ENCODE measurements around the gene SOX15. TPM values are rescaled to one million over a fixed set of nuclear protein-coding genes. Genes with fewer than 3 reads are reported as not detected.

Gene SOX15
- polyA plus RNA-seq, 4 donors = 3.3 to 4.3 (median 4.0) TPM

DNA sequence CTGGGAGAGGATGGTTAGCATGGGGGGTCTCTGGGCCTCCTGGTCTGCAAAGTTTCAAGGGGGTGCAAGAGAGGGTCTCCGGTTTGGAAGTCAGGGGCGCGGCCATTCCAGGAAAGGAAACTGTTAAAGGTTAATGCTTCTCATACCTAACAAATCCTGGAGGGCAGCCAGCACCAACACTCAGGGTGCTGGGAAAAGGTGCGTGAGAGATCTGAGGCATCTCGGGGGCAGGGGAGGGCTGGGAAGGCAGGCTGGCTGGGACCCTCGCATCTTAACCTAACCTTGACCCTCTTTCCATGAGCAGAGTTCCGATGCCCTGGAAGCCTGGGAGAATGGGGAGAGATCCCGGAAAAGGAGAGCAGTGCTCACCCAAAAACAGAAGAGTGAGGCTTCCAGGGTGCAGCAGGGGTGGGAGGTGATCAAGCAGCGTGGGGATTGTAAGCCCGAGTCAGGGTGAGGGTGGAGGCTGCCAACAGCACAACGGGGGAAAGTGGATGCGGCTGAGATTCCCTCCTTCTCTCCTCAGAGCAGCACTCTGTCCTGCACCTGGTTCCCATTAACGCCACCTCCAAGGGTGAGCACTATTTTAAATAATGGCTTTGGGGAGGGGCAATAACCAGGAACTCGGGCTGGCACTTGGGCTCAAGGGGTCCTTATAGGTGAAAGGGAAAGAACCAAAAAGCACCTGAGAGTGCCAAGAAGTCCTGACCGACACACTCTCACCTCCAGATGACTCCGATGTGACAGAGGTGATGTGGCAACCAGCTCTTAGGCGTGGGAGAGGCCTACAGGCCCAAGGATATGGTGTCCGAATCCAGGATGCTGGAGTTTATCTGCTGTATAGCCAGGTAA, 30.3 kb downstream of the SOX15 start:
- no peak for DNase-seq (ENCODE audit: low read depth in 4 of 4, low spot score in 3 of 4)

DNA sequence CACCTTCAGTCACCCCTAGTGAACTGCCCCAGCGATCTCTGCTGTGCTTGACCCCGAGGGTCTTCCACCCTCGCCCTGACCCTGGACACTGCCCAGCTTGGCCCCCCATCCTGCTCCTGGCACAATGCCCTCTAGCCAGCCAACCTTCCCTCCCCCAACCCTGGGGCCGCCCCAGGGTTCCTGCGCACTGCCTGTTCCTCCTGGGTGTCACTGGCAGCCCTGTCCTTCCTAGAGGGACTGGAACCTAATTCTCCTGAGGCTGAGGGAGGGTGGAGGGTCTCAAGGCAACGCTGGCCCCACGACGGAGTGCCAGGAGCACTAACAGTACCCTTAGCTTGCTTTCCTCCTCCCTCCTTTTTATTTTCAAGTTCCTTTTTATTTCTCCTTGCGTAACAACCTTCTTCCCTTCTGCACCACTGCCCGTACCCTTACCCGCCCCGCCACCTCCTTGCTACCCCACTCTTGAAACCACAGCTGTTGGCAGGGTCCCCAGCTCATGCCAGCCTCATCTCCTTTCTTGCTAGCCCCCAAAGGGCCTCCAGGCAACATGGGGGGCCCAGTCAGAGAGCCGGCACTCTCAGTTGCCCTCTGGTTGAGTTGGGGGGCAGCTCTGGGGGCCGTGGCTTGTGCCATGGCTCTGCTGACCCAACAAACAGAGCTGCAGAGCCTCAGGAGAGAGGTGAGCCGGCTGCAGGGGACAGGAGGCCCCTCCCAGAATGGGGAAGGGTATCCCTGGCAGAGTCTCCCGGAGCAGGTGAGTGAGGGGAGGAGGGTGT, 31.2 kb downstream of the SOX15 start, which contains the start of gene TNFSF13:
TNFSF13 (plus strand) TSS at position 207 of the 776 bp plus-strand sequence; CDS start at position 497, 290 bp downstream.
- no peak for DNase-seq (ENCODE audit: low read depth in 4 of 4, low spot score in 3 of 4)

DNA sequence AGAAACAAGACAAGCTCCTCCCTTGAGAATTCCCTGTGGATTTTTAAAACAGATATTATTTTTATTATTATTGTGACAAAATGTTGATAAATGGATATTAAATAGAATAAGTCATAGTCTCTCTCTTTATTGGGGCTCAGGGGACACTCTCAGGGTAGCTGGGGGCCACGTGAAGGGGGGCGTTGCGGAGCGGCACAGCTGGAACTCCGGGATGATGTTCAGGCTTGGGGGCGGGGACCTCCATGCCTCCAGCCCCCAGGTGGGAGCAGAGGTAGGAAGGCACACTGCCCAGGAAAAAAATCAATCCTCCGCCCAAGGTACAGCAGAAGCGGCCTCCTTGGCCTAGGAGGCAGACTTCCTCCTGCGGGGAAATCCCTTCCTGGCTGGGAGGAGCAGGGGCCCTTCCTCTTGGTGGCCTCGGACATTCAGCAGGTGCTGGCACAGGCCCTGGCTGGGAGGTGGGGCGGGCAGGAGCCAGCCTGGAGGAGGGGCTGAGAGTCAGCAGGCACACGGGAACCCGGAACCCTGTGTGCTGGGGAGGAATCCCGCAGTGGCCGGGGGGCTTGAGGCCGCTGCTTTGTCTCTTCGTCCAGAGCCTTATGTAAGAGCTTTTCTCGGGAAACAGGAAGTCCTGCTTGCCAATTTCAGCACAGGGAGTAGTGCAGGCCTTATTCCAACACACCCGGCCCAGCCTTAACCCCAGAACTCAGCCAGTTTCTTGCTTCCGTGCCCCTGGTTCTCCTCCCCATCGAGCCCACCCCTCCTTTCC, 31.9 kb downstream of the SOX15 start:
- no peak for DNase-seq (ENCODE audit: low read depth in 4 of 4, low spot score in 3 of 4)

GRCh38 chr17:7557147-7557764, 32.6 kb downstream of the SOX15 start:
- DNase-seq (ENCODE audit: low read depth in 4 of 4, low spot score in 3 of 4) = no peak

- no peak for DNase-seq (ENCODE audit: low read depth in 4 of 4, low spot score in 3 of 4)
Measured at GRCh38 chr17:7556627-7557026, 33.3 kb downstream of the SOX15 start.

DNA sequence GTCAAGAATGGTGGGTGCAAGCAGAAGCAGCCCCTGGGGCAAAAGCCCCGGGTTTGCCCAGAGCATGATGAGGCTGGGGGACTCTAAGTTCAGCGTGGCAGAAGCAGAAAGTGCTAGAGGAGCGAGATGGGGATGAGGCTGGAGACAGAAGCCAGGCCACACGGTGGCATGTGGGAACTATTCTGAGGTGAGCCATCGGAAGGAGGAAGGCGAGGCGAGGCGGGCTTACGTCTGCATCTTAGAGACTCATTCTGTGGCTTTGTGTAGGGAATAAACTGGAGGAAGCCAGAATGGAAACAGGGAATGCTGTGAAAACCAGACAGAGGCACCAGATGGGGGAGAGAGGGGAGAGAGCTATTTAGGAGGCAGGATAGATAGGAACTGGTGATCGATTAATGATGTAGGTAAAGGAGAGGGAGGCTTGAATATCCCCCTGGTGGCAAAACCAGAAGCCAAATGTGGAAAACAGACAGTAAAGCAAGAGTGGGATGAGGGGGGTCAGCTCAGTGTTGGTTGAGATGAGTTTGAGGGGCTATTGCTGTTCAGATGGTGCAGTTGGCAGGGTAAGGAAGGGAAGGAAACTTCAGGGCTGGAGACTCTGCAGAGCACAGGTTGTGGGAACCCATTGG, 34.5 kb downstream of the SOX15 start:
- no peak for DNase-seq (ENCODE audit: low read depth in 4 of 4, low spot score in 3 of 4)

DNA sequence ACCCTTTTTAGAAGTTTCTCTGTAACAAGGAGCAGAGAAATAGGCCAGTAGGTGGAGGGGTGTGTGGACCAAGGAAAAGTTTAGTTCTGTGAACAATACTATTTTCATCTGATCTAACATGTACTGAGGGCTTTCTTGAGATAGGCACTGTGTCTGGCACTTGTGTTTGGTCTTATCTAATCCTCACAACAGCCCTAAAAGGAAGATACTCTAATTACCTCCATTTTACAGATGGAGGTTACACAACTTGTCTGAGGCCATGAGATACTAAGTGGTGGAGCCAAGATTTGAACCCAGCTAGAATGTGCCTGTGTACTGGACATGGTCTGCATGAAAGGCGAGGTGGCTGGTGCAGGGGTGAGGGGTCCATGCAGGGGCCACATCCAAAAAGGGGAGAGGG, 36.5 kb downstream of the SOX15 start:
- no peak for DNase-seq (ENCODE audit: low read depth in 4 of 4, low spot score in 3 of 4)

- no peak for DNase-seq (ENCODE audit: low read depth in 4 of 4, low spot score in 3 of 4)
Measured at GRCh38 chr17:7552621-7553051, 37.3 kb downstream of the SOX15 start.

DNA sequence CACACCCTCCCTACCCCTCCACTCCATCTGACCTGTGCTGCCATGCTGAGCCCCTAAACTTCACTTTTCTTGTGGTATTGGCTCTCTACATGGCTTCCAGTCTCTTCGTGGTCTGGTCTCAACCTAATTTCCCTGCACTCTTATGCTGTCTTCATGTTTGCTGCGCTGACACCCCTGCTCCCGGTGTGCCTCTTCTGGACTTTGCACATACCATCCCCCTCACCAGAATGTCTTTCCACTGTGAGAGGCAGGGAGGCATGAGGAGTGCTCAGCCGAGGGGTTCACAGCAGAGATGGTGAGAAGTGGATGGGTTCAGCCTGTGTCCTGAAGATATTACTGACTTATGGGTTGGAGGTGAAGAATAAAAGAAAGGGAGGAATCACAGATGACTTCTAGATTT, 38.5 kb downstream of the SOX15 start:
- no peak for DNase-seq (ENCODE audit: low read depth in 4 of 4, low spot score in 3 of 4)

DNA sequence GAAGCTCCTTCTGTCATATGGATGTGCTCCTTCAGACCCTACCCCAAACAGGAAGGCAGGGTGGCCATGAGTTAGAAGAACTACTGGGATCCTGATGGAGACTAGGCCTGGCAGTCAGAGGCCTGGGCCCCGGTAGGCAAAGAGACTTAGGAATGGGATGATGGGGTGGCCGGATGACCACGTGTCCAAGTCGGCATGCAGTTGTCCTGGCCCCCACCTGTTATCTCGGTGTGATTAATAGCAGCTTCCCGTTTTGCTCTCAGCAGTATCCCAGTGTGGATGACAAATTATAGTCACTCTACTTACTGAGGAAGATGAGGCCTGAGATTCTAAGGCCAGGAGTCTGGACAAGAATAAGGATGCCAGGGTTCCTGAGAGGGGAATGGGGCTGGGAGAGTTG, 39.5 kb downstream of the SOX15 start:
- no peak for DNase-seq (ENCODE audit: low read depth in 4 of 4, low spot score in 3 of 4)

GRCh38 chr17:7549401-7550055, 40.4 kb downstream of the SOX15 start:
- DNase-seq (ENCODE audit: low read depth in 4 of 4, low spot score in 3 of 4) = no peak

- DNase-seq (ENCODE audit: low read depth in 4 of 4, low spot score in 3 of 4) = no peak
Measured at GRCh38 chr17:7548585-7549400, 41.1 kb downstream of the SOX15 start, which contains the start of gene TNFSF12. TNFSF12 (plus strand) TSS chr17:7549058; CDS start chr17:7549154, 96 bp downstream.

DNA sequence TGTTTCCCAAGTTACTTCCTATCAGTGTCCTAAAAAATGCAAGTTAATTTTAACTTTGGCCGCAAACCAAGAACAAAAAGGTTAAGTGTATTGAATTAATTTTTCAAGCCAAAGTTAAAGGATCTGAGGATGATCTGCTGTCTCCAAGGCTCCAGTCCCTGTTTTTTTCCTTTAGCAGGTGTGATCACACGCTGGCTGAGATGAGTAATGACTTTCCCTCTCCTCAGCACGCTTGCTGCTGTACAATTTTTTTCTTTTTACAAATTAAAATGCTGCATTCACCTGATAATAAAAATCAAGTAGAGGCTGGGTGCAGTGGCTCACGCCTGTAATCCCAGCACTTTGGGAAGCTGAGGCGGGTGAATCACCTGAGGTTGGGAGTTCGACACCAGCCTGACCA, 45.0 kb downstream of the SOX15 start:
- no peak for DNase-seq (ENCODE audit: low read depth in 4 of 4, low spot score in 3 of 4)

GRCh38 chr17:7541074-7541621, 48.7 kb downstream of the SOX15 start:
- no peak for DNase-seq (ENCODE audit: low read depth in 4 of 4, low spot score in 3 of 4)

GRCh38 chr17:7538891-7539545, 50.9 kb downstream of the SOX15 start:
- no peak for DNase-seq (ENCODE audit: low read depth in 4 of 4, low spot score in 3 of 4)

All from right renal pelvis (tissue), 4 donors.